Inferior parietal cortex (tissue), 1 donor: ENCODE measurements around the gene IKZF3.
"Not testable (repeated sequence)": the region's sequence is repeated elsewhere in the genome, so short reads cannot be mapped to it uniquely, and the experiment has no call there.

Source experiments
- DNase-seq: peaks from one replicate; pipeline ENCODE4 v3.0.0-alpha.2; 2016; ENCODE audit errors: extremely low spot score

IKZF3 gene

DNA sequence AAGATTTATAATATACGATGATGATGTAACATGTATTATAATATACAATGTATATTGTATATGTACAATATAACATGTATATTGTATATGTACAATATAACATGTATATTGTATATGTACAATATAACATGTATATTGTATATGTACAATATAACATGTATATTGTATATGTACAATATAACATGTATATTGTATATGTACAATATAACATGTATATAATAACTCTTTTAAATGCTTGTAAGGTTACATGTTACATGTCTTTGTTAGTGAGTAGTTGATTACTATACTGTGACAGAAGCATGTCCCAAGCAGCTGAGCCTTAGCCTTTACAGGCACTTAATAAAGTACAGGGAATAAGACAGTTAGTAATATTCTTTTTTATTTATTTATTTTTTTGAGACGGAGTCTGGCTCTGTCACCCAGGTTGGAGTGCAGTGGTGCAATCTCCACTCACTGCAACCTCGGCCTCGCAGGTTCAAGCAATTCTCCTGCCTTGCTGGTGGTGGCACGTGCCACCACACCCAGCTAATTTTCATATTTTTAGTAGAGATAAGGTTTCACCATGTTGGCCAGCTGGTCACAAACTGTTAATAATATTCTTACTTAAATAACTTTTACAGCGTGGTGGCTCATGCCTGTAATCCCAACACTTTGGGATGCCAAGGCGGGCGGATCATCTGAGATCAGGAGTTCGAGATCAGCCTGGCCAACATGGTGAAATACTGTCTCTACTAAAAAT is 8.0 kb downstream of the IKZF3 start:
- not testable (repeated sequence) for DNase-seq

DNA sequence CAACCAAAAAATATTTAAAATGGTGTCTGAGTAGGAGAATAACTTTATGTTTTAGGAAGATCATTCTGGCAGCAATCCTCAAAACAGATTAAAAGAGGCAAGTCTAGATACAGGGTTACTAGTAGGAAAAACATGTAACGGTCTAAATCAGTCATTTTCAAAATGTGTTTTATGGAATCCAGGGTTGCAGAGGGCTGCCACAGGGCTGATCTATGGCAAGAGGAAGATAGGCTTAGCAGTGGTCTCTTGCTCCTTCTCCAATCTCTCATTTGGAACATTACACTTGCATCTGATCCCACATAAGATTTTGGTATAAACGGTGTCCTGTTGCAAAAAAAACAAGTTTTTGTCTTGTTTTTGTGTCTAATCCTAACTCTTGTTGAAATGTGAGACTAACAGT is 9.2 kb downstream of the IKZF3 start:
- no peak for DNase-seq

DNA sequence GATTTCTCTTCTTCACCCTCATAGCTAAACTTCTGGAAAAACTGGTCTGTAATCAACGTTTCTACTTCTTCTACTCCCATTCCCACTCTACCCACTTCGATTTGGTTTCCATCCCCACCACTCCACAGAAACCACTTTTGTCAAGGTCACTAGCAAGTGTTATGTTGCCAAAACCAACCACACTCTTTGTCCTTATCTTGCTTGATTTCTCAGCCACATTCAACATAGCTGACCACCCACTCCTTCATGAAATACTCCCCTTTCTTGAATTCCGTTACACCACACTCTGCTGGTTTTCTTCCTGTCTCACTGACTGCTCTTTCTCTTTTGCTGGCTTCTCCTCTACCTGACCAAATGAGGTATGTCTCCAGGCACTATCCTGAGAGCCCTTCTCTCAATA is 11.9 kb downstream of the IKZF3 start:
- no peak for DNase-seq

DNA sequence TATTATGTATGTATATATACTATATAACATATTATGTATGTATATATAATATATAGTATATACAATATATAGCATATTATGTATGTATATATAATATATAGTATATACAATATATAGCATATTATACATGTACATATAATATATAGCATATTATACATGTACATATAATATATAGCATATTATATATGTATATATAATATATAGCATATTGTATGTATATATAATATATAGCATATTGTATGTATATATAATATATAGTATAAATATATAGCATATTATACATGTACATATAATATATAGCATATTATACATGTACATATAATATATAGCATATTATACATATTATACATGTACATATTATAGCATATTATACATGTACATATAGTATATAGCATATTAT is 13.9 kb downstream of the IKZF3 start:
- not testable (repeated sequence) for DNase-seq

DNA sequence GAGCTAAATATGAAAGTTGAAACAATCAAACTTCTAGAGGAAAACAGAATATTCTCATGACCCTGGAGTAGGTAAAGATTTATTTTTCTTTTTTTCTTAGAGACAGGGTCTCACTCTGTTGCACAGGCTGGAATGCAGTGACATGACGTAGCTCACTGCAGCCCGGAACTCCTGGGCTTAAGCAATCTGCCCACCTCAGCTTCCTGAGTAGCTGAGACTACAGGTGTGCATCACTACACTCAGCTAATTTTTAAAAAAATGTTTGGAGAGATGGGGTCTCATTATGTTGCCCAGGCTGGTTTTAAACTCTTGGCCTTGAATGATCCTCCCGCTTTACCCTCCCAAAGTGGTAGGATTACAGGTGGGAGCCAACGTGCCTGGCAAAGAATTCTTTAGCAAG is 15.5 kb downstream of the IKZF3 start:
- no peak for DNase-seq

DNA sequence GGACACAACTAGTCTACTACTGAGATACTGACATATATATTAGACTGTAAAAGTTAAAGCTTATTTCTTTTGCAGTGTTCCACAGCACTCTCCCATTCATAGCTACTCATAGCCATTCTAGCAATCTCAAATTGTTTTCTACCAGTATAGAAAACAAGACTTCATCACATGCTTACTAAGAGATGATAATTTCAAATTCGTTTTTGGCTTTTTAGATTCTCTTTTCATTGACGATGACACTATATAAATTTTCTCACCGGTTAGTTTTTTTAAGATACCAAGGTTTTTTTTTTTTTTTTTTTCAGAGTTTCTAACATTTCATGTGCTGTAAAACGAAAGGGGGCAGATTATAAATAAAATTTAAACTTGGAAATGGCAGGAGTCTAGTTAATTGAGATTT is 17.9 kb downstream of the IKZF3 start:
- no peak for DNase-seq

DNA sequence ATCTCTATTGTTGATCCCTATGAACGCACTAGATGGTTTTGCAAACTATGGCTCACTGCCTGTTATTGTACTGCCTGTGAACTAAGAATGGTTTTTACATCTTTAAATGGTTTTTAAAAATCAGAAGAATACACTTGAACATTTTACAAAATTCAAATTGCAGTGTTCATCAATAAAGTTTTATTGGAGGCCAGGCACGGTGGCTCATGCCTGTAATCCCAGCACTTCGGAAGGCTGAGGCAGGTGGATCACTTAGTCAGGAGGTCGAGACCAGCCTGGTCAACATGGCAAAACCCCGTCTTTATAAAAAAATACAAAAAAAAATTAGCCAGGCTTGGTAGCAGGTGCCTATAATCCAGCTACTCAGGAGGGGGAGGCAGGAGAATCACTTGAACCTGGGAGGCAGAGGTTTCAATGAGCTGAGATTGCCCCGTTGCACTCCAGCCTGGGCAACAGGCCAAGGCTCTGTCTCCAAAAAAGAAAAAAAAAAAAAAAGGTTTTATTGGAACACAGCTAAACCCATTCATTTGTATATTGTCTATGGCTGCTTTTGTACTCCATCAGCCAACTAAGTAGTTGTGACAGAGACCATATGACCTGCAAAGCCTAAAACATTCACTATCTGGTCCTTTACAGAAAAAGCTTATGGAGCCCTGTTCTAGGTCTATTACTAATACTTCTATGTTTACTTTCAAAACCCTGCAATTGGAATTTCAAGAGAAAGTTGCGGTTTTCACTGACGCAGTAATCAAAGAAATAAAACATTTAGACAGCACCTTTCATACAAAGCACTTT is 18.9 kb downstream of the IKZF3 start:
- DNase-seq, result no peak

DNA sequence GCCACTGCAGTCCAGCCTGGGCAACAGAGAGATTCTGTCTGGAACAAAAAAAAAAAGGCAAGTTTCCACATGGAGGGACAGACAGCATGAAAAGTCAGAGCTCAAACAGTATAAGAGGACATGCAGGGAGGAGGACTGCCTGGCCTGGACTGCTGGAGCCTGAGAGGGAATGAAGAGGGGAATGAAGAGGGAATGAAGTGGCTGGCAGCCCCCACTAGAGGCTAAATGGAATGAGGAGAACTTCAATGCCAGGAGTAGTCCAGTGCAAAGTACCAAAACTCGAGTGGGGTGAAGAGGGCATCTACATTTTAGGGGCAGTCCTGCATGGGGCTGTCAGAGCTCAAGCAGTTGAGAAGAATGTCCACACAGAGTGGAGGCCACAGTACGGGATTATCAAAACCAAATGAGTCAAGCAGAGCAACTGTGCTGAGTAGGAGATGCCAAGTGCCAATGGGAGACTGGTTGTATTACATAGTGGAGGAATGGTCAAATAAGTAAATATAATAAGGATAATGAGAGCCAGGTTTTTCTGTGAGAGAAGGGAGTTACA is 22.9 kb downstream of the IKZF3 start:
- no peak for DNase-seq

DNA sequence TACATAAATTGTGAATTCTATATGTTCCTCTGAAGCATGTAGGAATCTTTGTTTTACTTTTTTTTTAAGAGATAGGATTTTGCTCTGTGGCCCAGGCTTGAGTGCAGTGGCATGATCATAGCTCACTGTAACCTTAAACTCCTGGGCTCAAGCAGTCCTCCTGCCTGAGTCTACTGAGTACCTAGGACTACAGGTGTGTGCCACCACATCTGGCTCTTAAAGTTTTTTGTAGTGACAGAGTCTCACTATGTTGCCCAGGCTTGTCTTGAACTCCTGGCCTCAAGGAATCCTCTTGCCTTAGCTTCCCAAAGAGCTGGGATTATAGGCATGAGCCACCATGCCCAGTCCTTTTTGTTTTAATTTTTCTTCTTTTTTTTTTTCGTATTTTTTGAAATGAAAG is 25.3 kb downstream of the IKZF3 start:
- no peak for DNase-seq

DNA sequence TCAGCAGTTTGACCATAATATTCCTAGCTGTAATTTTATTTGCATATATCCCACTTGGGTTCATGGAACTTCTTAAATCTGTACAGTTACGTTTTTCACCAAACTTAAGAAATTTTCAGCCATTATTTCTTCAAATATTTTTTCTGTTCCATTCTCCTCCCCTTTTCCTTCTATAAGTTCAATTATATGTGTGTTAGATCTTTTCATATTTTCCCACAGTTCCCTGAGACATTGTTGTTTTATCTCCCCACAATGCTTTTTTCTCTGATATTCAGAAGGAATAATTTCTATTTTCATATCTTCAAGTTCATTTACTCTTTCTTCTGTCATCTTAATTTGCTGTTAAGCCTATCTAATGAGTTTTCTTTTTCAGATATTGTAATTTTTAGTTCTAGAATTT is 26.1 kb downstream of the IKZF3 start:
- DNase-seq, result no peak

DNA sequence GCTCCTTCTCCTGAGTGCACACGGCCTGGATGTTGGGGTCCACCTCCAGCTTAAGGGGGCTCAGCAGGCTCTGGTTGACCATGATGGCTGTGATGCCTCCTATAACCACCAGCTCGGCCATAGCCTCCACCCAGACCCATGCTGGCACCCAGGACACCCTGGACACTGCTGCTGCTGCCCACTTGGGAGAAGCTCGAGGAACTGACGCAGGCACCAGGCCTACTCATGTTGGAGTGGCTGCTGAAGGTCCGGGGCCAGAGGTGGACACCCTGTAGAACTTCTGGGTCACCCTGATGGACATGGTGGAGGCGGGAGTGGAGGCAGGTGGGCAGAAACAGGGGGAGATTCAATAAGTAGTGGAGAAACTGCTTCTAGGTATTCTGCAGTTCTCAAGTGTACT is 28.0 kb downstream of the IKZF3 start:
- no peak for DNase-seq

DNA sequence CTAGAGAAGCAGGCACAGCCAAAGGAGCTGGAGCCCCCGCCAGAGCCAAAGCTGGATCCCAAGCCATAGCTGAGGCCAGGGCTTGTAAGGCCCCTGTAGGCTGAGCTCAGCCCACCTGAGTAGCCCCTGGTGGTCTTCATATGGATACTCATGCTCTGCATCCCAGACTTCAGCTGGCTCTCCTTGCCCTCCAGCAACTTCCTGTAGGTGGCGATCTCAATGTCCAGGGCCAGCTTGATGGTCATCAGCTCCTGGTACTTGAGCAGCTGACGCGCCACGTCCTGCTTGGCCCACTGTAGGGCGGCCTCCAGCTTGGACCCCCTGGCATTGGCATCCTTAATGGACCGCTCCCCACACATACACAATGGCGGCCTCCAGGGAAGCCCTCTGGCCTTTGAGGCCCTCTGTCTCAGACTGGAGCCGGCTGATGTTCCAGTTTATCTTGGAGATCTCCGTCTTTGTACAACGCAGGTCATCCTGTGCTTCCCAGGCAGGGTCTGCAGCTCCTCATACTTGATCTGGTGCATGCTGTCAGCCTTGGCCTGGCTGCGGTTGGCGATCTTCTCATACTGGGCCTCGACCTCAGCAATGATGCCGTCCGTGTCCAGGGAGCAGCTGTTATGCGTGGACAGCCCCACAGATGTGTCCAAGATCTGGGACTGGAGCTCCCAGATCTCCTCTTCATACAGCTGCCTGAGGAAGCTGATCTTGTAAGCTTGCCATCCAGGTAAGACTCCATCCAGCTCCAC is 28.9 kb downstream of the IKZF3 start:
- DNase-seq, result no peak

DNA sequence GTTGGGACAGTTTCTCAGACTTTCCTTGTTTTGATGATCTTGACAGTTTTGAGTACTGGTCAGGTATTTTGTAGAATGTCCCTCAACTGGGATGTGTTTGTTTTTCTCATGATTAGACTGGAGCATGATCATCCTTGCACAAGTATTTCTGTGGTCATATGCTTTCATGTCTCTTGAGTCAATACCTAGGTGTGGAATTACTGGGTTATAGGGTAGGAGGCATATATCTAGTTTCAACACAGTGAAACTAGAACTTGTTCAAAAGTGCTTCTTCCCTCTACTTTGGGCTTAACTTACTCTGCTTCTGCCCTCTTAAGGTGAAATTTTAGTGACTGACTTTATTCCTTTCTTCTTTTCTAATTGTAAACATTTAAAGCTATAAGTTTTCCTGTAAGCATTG is 30.1 kb downstream of the IKZF3 start:
- DNase-seq, result no peak

DNA sequence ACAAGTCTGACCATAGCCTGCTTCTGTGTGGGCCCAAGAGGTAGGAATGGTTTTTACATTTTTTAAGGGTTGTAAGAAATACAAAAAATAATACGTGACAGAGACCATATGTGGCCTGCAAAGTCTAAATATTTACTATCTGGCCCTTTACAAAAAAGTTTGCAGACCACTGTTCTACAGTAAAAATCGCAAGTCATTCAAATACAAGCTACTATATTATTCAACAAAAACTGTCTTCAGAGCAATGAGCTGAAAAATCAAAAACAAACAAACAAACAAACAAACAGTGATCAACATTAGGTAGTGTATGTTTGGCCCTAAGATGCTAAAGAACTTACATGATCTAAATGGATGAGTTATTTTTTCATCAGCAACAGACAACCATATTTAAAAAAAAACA is 32.5 kb downstream of the IKZF3 start:
- no peak for DNase-seq

DNA sequence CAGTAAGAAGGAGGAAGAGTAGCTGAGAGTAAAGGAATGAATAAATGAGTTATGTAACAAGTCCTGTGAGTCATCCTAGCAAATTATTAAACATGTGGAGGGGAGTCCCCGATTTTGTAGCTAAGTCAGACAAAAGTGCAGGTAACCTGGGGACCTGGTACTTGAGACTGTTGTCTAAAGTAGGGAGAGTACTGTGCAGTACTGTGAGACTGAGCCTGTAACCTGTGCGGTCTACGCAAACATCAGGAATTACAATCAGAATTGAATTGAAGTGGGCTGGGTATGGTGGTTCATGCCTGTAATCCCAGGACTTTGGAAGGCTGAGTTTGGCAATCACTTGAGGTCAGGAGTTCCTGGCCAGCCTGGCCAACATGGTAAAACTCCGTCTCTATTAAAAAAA is 35.7 kb downstream of the IKZF3 start:
- DNase-seq, result no peak

DNA sequence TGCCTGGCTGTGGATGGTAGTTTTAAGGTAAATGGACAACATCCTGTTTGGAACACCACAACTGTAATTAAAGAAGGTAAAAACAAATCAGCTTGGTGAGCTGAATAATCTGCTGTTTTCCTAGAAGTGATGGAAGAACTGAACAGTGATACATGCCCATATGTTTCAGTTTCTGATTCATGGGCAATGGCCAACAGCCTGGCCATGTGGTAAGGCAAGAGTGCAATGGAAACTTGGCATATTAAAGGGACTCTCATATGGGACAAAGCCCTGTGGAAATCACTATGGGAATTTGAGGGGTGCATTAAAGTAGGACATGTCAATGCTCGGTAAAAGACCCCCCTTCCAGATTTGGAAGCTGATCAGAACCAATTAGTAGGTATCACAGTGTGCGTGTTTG is 37.8 kb downstream of the IKZF3 start:
- no peak for DNase-seq

DNA sequence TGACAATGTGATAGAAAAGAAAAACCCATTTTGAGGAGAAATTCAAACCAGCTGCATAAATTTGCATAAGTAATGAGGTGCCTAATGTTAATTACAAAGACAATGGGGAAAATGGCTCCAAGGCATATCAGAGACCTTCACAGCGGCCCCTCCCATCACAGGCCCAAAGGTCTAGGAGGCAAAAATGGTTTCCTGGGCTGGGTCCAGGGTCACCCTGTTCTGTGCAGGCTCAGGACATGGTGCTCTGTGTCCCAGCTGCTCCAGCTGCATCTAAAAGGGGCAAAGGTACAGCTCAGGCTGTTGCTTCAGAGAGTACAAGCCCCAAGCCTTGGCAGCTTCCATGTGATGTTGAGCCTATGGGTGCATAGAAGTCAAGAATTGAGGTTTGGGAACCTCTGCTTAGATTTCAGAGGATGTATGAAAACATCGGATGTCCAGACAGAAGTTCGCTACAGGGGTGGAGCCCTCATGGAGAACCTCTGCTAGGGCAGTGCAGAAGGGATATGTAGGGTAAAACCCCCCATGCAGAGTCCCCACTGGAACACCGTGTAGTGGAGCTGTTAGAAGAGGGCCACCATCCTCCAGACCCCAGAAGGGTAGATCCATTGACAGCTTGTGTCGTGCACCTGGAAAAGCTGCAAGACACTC is 40.6 kb downstream of the IKZF3 start:
- no peak for DNase-seq

DNA sequence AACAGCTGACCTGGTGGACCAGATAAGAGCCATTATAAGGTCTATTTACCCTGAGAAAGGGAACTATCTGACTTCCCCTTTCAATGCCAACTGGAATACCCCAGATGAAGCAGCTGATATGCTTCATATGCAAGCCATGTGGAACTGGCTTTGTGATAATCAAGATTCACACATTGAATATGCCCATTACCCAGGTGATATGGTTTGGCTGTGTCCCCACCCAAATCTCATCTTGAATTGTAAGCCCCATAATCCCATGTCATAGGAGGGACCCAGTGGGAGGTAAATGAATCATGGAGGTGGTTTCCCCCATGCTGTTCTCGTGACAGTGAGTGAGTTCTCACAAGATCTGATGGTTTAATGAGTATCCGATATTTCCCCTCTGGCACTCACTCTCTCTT is 42.1 kb downstream of the IKZF3 start:
- DNase-seq, result no peak

DNA sequence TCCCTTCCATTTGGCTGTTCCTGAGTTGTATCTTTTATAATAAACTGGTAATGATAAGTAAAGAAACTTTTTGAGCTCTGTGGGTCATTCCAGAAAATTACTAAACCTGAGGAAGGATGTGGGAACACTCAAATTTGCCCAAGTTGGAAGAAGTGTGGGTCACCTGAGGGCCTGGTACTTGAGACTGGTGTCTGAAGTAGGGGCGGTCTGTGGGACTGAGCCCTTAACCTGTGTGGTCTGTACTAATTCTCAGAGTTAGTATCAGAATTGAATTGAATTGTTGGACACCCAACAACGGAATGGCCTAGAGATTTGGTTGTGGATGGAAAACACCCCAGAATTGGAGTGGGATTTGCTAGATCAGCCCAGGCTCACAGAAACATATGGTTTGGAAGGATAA is 43.1 kb downstream of the IKZF3 start:
- DNase-seq, result no peak

DNA sequence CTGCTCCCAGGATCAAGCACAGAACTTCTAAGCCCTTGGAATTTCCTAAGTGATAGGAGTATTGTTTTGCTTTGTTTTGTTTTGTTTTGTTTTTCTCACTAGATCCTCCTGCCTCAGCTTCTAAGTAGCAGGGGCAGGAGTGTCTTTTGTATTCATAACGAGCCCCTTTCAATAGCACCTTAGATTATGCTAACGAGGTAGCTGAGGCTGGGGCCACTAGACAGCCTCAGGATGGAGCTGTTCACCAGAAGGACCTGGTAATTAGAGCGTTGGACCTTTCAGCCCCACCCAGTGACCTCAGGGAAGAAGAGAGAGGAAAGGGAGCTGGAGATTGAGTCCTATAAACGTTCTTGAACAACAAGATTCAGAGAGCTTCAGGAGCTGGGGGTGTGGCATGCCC is 43.6 kb downstream of the IKZF3 start:
- DNase-seq, result no peak

DNA sequence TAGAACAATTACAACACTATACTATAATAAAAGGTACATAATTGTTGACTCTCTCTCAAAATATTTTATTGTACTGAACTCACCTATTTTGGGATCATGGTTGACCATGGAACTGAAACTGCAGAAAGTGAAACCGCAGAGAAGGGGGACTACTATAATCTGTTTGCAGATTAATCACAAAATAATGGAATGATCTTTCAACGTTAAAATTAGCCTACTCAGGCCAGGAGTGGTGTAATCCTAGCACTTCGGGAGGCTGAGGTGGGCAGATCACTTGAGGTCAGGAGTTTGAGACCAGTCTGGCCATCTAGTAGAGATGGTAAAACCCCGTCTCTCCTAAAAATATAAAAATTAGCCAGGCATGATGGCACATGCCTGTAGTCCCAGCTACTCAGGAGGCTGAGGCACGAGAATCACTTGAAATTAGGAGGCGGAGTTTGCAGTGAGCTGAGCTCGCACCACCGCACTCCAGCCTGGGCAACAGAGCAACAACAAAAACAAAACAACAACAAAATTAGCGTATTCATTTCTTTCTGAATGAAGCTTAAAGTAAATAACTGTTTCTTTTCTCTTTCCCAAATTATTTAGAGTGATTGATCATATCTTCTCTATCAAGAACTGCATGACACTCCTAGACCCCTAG is 45.6 kb downstream of the IKZF3 start:
- DNase-seq, result no peak
